ENCODE data around the gene QPRT.
"Not testable (repeated sequence)": the region's sequence is repeated elsewhere in the genome, so short reads cannot be mapped to it uniquely, and the experiment has no call there.

QPRT gene

DNA sequence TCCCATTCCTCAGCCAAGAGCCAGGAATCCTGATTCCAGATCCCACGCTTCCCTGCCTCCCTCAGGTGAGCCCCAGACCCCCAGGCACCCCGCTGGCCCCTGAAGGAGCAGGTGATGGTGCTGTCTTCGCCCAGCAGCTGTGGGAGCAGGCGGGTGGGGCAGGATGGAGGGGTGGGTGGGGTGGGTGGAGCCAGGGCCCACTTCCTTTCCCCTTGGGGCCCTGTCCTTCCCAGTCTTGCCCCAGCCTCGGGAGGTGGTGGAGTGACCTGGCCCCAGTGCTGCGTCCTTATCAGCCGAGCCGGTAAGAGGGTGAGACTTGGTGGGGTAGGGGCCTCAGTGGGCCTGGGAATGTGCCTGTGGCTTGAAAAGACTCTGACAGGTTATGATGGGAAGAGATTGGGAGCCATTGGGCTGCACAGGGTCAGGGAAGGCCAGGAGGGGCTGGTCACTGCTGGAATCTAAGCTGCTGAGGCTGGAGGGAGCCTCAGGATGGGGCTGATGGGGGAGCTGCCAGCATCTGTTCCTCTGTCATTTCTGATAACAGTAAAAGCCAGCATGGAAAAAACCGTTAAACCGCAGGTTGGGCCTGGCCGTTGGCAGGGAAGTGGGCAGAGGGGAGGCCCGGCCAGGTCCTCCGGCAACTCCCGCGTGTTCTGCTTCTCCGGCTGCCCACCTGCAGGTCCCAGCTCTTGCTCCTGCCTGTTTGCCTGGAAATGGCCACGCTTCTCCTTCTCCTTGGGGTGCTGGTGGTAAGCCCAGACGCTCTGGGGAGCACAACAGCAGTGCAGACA lies 15.8 kb upstream of the QPRT start, which contains the start of gene SPN:
SPN (plus strand) TSS at position 232 of the 791 bp plus-strand sequence; CDS start at position 714, 482 bp downstream.
- peak in 1 of 2 donors; percentile 41 for DNase-seq (ENCODE audit: low read depth in 2 of 2)

- DNase-seq (ENCODE audit: low read depth in 2 of 2) = no peak
Observed at GRCh38 chr16:29663807-29664090, 15.2 kb upstream of the QPRT start.

DNA sequence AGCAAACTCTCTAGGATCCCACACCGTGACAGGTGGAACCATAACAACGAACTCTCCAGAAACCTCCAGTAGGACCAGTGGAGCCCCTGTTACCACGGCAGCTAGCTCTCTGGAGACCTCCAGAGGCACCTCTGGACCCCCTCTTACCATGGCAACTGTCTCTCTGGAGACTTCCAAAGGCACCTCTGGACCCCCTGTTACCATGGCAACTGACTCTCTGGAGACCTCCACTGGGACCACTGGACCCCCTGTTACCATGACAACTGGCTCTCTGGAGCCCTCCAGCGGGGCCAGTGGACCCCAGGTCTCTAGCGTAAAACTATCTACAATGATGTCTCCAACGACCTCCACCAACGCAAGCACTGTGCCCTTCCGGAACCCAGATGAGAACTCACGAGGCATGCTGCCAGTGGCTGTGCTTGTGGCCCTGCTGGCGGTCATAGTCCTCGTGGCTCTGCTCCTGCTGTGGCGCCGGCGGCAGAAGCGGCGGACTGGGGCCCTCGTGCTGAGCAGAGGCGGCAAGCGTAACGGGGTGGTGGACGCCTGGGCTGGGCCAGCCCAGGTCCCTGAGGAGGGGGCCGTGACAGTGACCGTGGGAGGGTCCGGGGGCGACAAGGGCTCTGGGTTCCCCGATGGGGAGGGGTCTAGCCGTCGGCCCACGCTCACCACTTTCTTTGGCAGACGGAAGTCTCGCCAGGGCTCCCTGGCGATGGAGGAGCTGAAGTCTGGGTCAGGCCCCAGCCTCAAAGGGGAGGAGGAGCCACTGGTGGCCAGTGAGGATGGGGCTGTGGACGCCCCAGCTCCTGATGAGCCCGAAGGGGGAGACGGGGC lies 14.7 kb upstream of the QPRT start:
- DNase-seq (ENCODE audit: low read depth in 2 of 2) = peak in 1 of 2 donors; percentile 46

- no peak for DNase-seq (ENCODE audit: low read depth in 2 of 2)
Observed at GRCh38 chr16:29665294-29666077, 13.5 kb upstream of the QPRT start.

- DNase-seq (ENCODE audit: low read depth in 2 of 2) = not testable (repeated sequence)
Observed at GRCh38 chr16:29667322-29667610, 11.7 kb upstream of the QPRT start.

- no peak for DNase-seq (ENCODE audit: low read depth in 2 of 2)
Observed at GRCh38 chr16:29667755-29668154, 11.2 kb upstream of the QPRT start.

- DNase-seq (ENCODE audit: low read depth in 2 of 2) = no peak
Observed at GRCh38 chr16:29668267-29668666, 10.7 kb upstream of the QPRT start.

- DNase-seq (ENCODE audit: low read depth in 2 of 2) = no peak
Observed at GRCh38 chr16:29673501-29673900, 5.5 kb upstream of the QPRT start.

DNA sequence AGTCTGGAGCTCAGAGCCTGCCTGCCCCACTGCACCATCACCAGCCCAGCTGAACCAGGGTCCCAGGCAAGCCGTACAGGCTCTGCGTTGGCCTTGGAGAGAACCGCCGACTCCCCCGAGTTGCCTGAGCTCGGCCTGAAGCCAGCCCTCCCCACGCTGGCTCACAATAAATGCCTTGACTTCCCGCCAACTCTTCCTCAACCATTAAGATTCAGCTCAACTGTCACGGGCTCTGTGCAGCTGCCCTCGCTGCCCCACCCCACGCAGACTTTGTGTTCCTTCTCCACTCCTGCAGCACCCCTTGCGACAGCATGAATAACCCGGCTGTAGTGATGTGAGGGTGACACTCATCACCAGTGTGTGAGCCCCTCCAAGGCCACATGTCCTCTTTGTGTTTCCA lies 4.8 kb upstream of the QPRT start:
- DNase-seq (ENCODE audit: low read depth in 2 of 2) = no peak

DNA sequence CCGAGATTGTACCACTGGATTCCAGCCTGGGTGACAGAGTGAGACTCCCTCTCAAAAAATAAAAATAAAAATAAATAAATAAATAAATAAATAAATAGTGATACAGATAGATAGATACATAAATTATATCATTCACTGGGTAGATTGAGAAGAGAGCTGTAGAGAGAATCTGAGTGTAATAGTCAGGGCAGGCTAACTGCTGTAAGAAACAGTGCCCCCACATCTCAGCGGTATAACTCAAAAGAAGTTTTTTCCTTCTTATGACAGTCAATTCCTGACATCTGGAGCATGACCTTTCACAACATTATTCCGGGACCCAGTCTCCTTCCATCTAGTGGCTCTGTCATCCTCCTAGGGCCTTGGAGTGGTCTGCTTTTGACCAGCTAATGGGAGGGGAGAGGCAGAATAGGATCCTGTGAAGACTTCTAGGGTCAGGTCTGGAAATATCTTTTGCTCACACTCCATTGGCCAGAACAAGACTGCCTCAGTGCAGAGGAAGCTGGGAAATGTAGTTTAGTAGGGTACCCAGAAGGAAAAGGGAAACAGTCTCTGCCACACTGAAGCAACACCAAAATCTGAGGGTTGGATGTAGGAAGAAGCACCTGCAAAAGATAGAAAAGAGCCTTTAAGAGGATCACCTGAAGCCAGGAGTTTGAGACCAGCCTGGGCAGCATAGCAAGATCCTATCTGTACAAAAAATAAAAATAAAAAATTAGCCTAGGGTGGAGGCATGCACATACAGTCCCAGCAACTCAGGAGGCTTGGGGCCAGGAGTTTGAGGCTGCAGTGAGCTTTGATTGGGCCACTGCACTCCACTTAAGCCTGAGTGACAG lies 3.0 kb upstream of the QPRT start:
- DNase-seq (ENCODE audit: low read depth in 2 of 2) = no peak

DNA sequence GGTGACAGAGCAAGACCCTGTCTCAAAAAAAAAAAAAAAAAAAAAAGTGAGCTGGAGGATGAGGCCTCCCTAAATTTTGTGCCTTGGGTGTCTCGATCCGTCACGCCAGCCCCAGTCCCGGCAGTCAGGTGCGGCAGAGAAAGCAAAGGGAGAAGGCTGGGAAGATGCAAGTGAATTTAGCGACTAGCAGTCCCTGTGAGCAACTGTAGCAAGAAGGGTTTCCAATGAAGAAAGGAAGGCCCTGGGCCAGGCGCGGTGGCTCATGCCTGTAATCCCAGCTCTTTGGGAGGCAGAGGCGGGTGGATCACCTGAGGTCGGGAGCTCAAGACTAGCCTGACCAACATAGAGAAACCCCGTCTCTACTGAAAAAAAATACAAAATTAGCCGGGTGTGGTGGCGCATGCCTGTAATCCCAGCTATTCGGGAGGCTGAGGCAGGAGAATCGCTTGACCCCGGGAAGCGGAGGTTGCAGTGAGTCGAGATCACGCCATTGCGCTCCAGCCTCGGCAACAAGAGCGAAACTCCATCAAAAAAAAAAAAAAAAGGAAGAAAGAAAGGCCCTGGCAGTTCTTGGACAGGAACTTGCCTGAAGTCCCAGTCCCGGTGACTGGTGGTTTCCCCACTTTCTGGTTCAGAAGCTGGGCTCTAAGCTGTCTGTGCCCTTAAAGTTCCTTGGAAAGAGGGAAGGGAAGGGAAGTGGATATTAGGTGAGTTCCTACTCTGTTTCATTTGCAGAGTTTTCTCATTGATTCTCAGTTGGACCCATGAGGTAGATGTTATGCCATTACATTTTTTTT lies 1.8 kb upstream of the QPRT start:
- no peak for DNase-seq (ENCODE audit: low read depth in 2 of 2)

DNA sequence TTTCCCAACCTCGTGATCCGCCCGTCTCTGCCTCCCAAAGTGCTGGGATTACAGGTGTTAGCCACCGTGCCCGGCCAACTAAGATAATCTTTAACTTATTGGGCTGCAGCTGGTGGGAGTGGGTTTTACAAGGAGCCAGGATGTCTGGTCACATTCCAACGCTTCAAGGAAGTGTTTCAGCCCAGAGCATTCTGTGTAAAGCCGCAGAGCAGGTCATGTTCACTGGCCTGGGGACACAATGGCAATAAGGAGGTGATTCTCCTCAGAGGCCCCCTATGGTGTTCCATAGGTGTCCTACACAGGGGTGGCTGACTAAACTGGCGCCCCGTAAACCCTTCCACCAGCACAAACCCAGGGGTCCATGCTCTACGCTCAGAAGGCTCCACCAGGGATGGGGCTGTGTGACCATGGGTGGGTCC lies 1.2 kb downstream of the QPRT start:
- DNase-seq (ENCODE audit: low read depth in 2 of 2) = no peak

DNA sequence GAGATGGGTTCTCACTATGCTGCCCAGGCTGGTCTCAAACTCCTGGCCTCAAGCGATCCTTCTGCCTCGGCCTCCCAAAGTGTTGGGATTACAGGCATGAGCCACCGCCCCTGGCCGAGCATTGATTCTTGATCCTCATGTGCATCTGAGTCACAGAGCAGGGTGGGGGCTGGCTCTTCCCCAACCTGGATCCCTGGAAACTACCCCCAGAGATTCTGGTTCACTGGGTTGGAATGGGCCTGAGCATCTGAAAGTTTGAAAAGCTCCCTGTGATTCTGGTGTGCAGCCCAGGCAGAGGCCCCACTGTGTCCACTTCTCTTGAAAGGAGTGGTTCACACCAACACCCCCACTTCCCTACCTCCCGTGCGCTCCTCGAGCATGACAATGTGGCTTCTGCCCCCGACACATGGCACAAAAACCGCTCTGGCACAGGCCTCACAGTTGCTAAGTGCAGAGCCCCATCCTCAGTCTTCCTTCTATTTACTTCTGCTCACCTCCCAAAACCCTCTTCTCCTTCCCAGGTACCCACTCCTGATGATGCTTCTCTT lies 4.6 kb downstream of the QPRT start:
- no peak for DNase-seq (ENCODE audit: low read depth in 2 of 2)

GRCh38 chr16:29684679-29685078 lies 5.7 kb downstream of the QPRT start:
- DNase-seq (ENCODE audit: low read depth in 2 of 2) = no peak

DNA sequence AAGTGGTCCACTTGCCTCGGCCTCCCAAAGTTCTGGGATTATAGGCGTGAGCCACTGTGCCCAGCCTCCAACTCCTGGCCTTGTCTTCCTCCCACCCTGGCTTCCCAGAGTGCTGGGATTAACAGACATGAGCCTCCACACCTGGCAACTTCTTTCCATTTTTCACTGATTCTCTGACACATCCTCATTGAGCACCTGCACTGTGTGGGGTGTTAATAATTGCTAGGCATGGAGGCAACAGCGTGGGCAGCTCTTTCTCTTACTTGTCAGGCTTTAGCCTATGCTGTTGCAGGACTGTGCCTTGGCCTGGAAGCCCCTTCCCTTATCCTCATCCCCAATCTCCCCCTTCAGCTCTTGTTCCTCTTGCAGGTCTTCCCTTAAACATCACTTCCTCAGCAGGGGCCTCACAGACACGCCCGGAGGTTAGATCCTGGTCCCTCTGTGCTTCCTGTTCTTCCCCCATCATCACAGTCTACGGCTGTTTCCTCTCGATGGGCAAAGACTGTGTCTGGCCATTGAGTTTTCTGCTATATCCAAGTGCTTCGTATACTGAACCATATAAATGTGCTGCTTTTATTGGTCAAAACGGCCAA lies 7.9 kb downstream of the QPRT start:
- DNase-seq (ENCODE audit: low read depth in 2 of 2) = no peak

DNA sequence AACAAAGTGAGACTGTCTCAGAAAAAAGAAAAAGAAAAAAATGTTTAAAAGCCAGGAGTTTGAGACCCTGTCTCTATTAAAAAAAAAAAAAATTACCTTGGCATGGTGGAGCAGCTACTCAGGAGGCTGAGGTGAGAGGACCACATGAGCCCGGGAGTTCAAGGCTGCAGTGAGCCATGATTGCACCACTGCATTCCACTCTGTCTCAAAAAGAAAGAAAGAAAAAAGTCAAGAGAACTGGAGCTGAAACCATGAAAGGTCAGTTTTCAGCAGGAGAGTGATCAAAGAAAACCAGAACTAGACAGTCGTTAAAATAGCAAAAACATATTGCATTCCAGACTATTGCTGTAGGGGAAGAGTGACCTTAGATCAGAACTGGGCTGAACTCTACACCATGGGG lies 8.8 kb downstream of the QPRT start:
- no peak for DNase-seq (ENCODE audit: low read depth in 2 of 2)

DNA sequence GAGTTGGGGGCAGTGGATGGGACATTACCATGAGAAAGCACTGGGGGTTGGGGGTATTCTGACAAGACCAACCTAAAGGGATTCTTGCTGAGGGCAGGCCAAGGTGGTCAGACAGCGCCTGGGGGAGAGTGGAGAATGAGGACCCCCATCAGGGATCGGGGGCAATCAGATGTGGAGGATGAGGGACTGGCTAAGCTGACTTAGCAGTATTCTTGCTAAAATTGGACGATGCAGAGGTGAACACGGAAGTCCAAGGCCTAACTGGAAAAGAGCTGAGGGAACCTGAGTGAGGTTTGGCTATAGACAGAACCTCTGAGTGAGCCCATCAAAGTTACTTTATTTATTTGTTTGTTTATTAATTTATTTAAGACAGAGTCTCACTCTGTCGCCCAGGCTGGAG lies 9.2 kb downstream of the QPRT start:
- no peak for DNase-seq (ENCODE audit: low read depth in 2 of 2)

DNA sequence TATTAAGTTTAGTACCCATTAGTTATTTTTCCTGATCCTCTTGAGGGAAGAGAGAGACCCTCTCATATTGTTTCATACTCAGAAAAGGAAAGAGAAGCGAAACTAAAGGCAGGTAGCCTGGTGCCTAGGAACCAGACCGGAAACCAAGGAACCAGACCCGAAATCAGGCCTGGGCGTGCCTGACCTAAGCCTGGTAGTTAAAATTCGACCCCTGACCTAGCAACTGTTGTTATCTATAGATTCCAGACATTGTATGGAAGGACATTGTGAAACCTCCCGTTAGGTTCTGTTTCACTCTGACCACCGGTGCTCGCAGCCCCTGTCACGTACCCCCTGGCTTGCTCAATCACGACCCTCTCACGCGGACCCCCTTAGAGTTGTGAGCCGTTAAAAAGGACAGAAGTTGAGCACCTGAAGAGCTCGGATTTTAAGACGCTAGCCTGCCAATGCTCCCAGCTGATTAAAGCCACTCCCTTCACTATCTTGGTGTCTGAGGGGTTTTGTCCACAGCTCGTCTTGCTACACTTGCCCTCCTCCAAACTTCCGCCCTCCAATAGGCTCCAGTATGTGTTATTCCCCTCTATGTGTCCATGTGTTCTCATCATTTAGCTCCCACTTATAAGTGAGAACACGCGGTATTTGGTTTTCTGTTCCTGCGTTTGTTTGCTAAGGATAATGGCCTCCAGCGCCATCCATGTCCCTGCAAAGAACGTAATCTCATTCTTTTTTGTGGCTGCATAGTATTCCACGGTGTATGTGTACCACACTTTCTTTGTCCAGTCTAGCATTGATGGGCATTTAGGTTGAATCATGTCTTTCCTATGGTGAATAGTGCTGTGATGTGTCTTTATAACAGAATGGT lies 10.7 kb downstream of the QPRT start:
- DNase-seq (ENCODE audit: low read depth in 2 of 2) = not testable (repeated sequence)

DNA sequence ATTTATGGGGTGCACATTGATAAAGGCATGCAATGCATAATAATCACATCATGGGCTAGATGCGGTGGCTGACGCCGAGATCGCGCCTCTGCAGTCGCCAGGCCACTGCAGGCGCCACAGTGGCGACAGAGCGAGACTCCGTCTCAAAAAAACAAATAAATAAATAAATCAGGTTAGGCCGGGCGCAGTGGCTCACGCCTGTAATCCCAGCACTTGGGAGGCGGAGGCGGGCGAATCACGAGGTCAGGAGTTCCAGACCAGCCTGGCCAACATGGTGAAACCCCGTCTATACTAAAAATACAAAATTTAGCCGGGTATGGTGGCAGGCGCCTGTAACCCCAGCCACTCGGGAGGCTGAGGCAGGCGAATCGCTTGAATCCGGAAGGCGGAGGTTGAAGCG lies 13.6 kb downstream of the QPRT start:
- not testable (repeated sequence) for DNase-seq (ENCODE audit: low read depth in 2 of 2)

Data from stimulated activated CD8-positive, alpha-beta memory T cell treated with anti-CD3 and anti-CD28 coated beads, Interleukin-15, amount 100 ng/mL, for 48 hours (primary cell).